NCI-H1436 (cell line): ENCODE data around the gene DNAAF1.
A peak's percentile ranks its signal among the peaks of the same experiment; 100 is the strongest.
"Not testable (repeated sequence)": the region's sequence is repeated elsewhere in the genome, so short reads cannot be mapped to it uniquely, and the experiment has no call there.

Experiments used
- DNase-seq: peaks from one replicate; lab custom pipeline; 2025; lab: John Stamatoyannopoulos, UW

Gene DNAAF1

DNA sequence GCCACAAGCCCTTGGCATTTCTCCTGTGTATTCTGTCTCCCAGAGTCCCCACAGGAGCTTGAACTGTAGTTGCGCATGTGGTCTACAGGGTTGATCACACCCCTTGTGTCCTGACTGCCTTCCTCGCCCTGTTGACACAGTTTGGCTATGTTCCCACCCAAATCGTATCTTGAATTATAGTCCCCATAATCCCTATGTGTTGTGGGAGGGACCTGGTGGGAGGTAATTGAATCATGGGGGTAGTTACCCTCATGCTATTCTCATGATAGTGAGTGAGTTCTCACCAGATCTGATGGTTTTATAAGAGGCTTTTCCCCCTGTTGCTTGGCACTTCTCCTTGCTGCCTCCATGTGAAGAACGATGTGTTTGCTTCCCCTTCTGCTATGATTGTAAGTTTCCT, 67.0 kb downstream of the DNAAF1 start:
- no peak for DNase-seq

- no peak for DNase-seq
These were observed 67.5 kb downstream of the DNAAF1 start for GRCh38 chr16:84212631-84213030.

GRCh38 chr16:84214451-84215066, 69.5 kb downstream of the DNAAF1 start:
- DNase-seq, result no peak

DNA sequence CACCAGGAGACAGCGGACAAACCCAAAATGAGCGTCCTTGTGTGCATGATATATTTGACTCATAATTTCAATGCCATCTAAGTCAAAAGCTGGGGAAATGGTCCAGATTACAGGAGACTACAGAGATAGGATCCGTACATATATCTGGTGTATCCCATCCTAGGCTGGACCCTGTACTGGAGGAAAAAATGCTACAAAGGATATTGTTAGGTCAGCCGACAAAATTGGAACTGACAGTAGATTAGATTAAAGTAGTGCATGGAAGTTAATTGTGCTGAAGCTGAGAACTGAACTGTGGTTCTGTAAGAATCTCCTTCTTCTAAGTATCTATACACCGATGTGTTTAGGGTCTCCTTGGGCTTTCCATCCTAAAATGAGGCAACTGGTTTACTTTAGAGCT, 70.4 kb downstream of the DNAAF1 start:
- DNase-seq, result no peak

DNA sequence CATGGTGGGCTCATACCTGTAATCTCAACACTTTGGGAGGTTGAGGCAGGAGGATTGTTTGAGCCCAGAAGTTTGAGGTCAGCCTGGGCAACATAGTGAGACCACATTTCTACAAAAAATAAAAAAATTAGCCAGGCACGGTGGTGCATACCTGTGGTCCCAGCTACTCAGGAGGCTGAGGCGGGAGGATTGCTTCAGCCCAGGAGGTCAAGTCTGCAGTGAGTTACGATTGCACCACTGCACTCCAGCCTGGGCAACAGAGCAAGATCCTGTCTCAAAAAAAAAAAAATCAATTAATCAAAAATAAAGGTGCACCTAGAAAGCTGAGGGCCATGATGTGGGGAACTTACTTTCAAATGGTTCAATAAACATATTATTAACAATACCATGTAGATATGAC, 71.0 kb downstream of the DNAAF1 start:
- not testable (repeated sequence) for DNase-seq

DNA sequence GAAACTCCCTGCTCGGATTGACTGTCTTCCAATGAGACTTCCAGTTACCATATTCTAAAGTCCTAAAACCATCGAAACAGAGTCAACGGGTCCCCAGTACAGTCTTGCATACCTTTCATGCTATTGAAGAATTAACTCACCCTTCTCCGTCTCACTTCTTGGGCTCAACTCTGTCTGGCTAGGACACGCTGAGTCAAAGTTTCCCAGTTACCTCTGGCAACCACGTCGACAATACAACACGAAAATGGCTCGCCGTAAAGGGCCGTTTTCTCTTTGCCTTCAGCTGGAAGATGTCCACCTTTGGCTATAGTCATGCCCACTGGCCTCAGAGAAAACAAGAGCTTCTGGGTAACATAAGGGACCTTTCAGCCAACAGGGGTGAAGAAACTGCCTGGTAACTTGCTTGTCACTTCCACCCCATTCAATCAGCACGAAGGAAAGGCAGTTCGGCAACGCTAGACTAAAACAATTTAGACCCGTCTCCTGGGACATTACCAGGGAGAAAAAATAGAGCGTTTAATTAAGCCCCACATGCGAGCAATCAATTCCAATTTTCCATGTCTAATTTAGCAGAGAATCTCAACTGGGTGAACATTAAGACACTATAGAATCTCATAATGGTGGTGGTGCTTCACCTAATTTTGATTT, 73.2 kb downstream of the DNAAF1 start:
- DNase-seq, result peak; percentile 57

GRCh38 chr16:84218956-84219355, 73.8 kb downstream of the DNAAF1 start:
- DNase-seq, result no peak

DNA sequence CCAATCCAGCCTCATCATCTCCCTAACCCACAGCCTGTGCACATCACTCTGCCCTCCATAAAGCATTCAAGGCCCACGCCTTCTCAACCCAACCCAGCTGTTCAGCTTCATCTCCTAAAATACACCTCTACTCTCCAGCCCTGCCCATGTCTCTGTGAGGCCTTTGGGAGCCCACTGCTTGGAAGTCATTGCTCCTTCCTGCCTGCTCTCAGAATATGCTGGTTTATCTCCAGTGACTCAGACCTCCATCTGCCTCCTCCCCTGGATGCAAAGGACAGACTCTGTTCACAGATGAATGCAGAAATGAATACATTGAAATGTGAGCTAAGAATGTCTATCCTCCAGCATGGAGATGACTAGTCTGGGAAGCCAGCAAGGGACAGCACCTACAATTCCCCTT, 75.7 kb downstream of the DNAAF1 start:
- DNase-seq, result no peak

DNA sequence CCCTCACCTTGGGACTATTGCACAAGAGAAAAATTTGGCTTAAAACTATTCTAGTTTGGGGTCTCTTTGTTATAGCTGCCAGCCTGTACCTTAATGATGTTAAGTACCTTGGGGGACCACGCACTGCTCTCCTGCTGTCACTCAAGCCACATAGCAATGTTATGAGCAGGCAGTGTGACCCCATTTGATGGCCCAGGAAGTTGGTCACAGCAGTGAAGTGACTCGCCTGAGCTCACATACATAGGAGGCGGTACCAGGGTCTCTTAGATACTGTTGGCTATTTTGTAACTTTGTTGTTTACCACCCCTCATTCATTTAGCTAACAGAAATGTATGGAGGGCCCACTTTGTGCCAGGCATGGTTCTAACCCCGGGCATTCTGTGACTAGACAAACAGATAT, 78.3 kb downstream of the DNAAF1 start:
- no peak for DNase-seq

DNA sequence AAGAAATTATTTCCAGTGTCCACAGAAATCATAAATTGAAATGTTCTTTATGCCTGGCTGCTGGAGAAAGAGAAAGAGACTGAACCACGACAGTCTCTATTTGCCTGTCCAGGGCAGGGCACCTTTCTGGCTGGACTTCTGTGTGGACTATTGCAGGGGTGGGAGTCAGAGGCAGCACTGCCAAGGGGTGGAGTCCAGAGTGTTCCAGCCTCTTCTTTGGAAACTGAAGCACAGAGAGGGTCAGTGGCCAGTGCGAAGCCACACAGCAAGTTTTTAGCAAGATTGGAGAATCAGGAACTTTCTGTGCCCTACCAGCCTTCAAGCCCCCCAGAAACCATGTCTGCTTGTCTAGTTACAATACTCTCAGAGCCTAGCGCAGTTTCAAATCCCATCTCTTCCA, 79.4 kb downstream of the DNAAF1 start:
- no peak for DNase-seq

DNA sequence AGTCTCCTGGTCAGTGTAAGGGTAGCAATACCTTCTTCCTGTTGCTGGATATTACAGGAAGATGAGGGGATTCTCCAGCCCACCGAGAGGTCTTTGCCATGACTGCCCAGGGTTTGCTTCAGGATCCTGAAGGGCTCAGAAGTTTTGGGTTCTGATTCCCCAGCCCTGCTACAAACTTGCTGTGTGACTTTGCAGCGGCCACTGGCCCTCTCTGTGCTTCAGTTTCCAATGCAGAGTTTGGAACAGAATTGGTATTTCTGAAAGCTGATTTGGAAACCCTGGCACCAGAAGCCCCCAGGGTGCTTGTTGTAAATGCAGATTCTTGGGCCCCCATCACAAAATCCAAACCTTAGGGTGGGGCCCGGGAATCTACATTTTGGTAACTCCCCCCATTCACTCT, 80.0 kb downstream of the DNAAF1 start:
- DNase-seq, result no peak

- DNase-seq, result no peak
These were observed 80.5 kb downstream of the DNAAF1 start for GRCh38 chr16:84225571-84225970.

DNA sequence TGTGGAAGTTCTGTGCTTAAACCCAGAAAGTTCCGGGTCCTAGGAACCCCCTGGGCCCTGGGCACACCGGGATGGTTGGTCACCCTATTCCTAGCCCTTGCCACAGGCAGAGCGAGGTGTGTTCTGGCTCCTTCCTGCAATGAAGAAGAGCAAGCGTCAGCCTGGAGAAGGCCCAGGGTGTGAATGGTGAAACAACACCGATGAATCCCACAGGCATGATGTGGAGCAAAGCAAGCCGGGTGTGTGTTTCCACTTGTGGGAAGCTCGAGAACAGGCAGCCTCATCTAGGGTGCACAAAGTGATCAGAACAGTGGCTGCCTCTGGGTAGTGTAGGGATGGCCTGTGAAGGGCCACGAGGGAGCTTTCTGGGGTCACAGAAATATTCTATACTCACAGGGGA, 80.9 kb downstream of the DNAAF1 start:
- no peak for DNase-seq
